Measurements from ENCODE around the gene GGCX. TPM values are rescaled to one million over a fixed set of nuclear protein-coding genes. Genes with fewer than 3 reads are reported as not detected.

The GGCX gene
- total and polyA plus RNA-seq, 9 of the 15 experiments (the other 6 are each of a cell fraction or from before 2014, with no cell fraction given): 14.4 to 47.1 (median 28.1) TPM

GRCh38 chr2:85602476-85603234, 41.4 kb upstream of the GGCX start, which contains the start of gene TMEM150A:
TMEM150A (minus strand) TSS chr2:85602698; CDS start chr2:85601948, 750 bp downstream.
- H3K4me3 ChIP-seq: peak within 1 kb of the TSS; percentile 79
- ATAC-seq (peak; percentile 97), FAIRE-seq (peak; percentile 42), DNase-seq (ENCODE audit: extremely low read depth in 1 of 4, low spot score in 3 of 4) (peak; percentile 88 to 94 (median 90))
- peak within 1 kb of the TSS; percentile 100 for H3K4me2 ChIP-seq (ENCODE audit: insufficient read depth, low read length)
- peaks cover 36% of the 10 kb centered on the region; the same call in 2 of the 3 replicates for H3K36me3 ChIP-seq (ENCODE audit: control insufficient read depth, insufficient read depth, low read length)
- peak within 1 kb of the TSS; percentile 27 for H3K27ac ChIP-seq (ENCODE audit: extremely low read depth, low read depth, low read length)
- H3K27me3 ChIP-seq (ENCODE audit: control insufficient read depth in 2 of 2, insufficient read depth in 2 of 2, low read length in 2 of 2): no peaks in the 10 kb centered on the region
- H3K9me3 ChIP-seq (replicated peaks; ENCODE audit: control insufficient read depth, insufficient read depth, low read depth, low read length): no peaks in the 10 kb centered on the region
- BruUV-seq (replicated peaks): TSS peak; percentile 44
- peaks cover 9 to 34% of the 10 kb centered on the region in 2 experiments; a peak in 4 of 5 replicates for H3K4me1 ChIP-seq (replicated peaks in 1 of 2; ENCODE audit: control insufficient read depth in 2 of 2, insufficient read depth in 2 of 2, low read length in 2 of 2)
- H3K9ac ChIP-seq (ENCODE audit: insufficient read depth in 1 of 2, low read depth in 2 of 2, low read length in 2 of 2): peak within 1 kb of the TSS; percentile 67 to 96
- CTCF ChIA-PET (ENCODE audit: low intra/inter-chr PET ratio): no interaction called here
- peak within 1 kb of the TSS; percentile 96 for H2AFZ ChIP-seq (ENCODE audit: low read depth, low read length)
- in situ Hi-C loops (cut with MboI): no loop called here
- intact Hi-C loops (cut with micrococcal nuclease): loop anchor here (2.0 to 5.0 kb wide), 2 partner anchors 42 to 180 kb away; partner anchors contain the start of gene GGCX
- H3K79me2 ChIP-seq (ENCODE audit: control insufficient read depth, insufficient read depth, low read length): peaks cover 31% of the 10 kb centered on the region; the same call in 2 of the 3 replicates
- POLR2A ChIA-PET: interaction anchor here (0.9 to 5.5 kb wide), 6 partner anchors 7 to 106 kb away, joined by 3 to 31 read pairs (median 10); partner anchors contain the start of genes C2orf68, RNF181 and USP39
- under 1% methylated on average over 43 of the region's 73 CpGs for WGBS (ENCODE audit: insufficient coverage, low coverage, missing lambda C conversion rate)
- H3K9me1 ChIP-seq (ENCODE audit: control insufficient read depth, insufficient read depth, low read length): no peaks in the 10 kb centered on the region
- no peaks in the 10 kb centered on the region for H4K20me1 ChIP-seq (replicated peaks; ENCODE audit: control insufficient read depth, insufficient read depth, low read length)
- TF ChIP-seq RUNX1 (IDR thresholded peaks at IDR 0.05; ENCODE audit: low read depth) (no peak), MAX (CRISPR knock-in tag; IDR thresholded peaks at IDR 0.05) (peak; percentile 53), SRSF1 (IDR thresholded peaks at IDR 0.05; ENCODE audit: low read depth, low read length) (no peak), EP400 (IDR thresholded peaks at IDR 0.05) (peak; percentile 74), MAZ (CRISPR knock-in tag; conservative IDR thresholded peaks at IDR 0.05 in 1 of 2, IDR thresholded peaks at IDR 0.05 in 1 of 2) (peak; percentile 80 to 92), ZBTB40 (IDR thresholded peaks at IDR 0.05) (no peak), ZBTB40 (CRISPR knock-in tag; IDR thresholded peaks at IDR 0.05) (no peak), RBM15 (IDR thresholded peaks at IDR 0.05; ENCODE audit: insufficient read depth, low read length) (no peak), E2F1 (CRISPR knock-in tag; IDR thresholded peaks at IDR 0.05) (peak; percentile 47; the same call in 1 of the 2 replicates)

Measured in K562 (cell line).